ENCODE data around the gene LY6G6C.

The LY6G6C gene

GRCh38 chr6:31761343-31761742, 39.8 kb upstream of the LY6G6C start:
- no peaks in the 10 kb centered on the region for H3K9me3 ChIP-seq
- no peak for TF ChIP-seq CTCF (IDR thresholded peaks at IDR 0.05; ENCODE audit: low read depth, low read length)
- no peaks in the 10 kb centered on the region for H3K36me3 ChIP-seq
- no peaks in the 10 kb centered on the region for H3K4me1 ChIP-seq
- DNase-seq: no peak
- H3K27me3 ChIP-seq: no peaks in the 10 kb centered on the region
- H3K4me3 ChIP-seq (ENCODE audit: low read depth, low read length): no peak overlapping the region

GRCh38 chr6:31760790-31761189, 39.2 kb upstream of the LY6G6C start:
- TF ChIP-seq CTCF (IDR thresholded peaks at IDR 0.05; ENCODE audit: low read depth, low read length): no peak
- Histone ChIP-seq H3K4me3 (ENCODE audit: low read depth, low read length) (no peak overlapping the region), H3K4me1 (no peaks in the 10 kb centered on the region), H3K36me3 (no peaks in the 10 kb centered on the region), H3K27me3 (no peaks in the 10 kb centered on the region), H3K9me3 (no peaks in the 10 kb centered on the region)
- no peak for DNase-seq

GRCh38 chr6:31758281-31758680, 36.7 kb upstream of the LY6G6C start:
- no peaks in the 10 kb centered on the region for H3K36me3 ChIP-seq
- TF ChIP-seq CTCF (IDR thresholded peaks at IDR 0.05; ENCODE audit: low read depth, low read length): no peak
- no peaks in the 10 kb centered on the region for H3K27me3 ChIP-seq
- no peak overlapping the region for H3K4me3 ChIP-seq (ENCODE audit: low read depth, low read length)
- H3K4me1 ChIP-seq: no peaks in the 10 kb centered on the region
- no peak for DNase-seq
- no peaks in the 10 kb centered on the region for H3K9me3 ChIP-seq

GRCh38 chr6:31752739-31753319, 31.3 kb upstream of the LY6G6C start:
- no peaks in the 10 kb centered on the region for H3K4me1 ChIP-seq
- no peaks in the 10 kb centered on the region for H3K27me3 ChIP-seq
- DNase-seq: no peak
- H3K9me3 ChIP-seq: no peaks in the 10 kb centered on the region
- H3K4me3 ChIP-seq (ENCODE audit: low read depth, low read length): no peak overlapping the region
- H3K36me3 ChIP-seq: no peaks in the 10 kb centered on the region
- TF ChIP-seq CTCF (IDR thresholded peaks at IDR 0.05; ENCODE audit: low read depth, low read length): no peak

- no peak for TF ChIP-seq CTCF (IDR thresholded peaks at IDR 0.05; ENCODE audit: low read depth, low read length)
- DNase-seq: no peak
- no peaks in the 10 kb centered on the region for H3K27me3 ChIP-seq
- H3K36me3 ChIP-seq: no peaks in the 10 kb centered on the region; the same call in 1 of the 2 replicates
- H3K9me3 ChIP-seq: no peaks in the 10 kb centered on the region
- no peak overlapping the region for H3K4me3 ChIP-seq (ENCODE audit: low read depth, low read length)
- no peaks in the 10 kb centered on the region for H3K4me1 ChIP-seq
Measured at GRCh38 chr6:31750411-31751022, 29.0 kb upstream of the LY6G6C start.

- Histone ChIP-seq H3K4me1 (no peaks in the 10 kb centered on the region), H3K27me3 (no peaks in the 10 kb centered on the region), H3K9me3 (no peaks in the 10 kb centered on the region), H3K36me3 (no peaks in the 10 kb centered on the region; the same call in 1 of the 2 replicates), H3K4me3 (ENCODE audit: low read depth, low read length) (no peak overlapping the region)
- no peak for TF ChIP-seq CTCF (IDR thresholded peaks at IDR 0.05; ENCODE audit: low read depth, low read length)
- no peak for DNase-seq
Measured at GRCh38 chr6:31749301-31750036, 27.9 kb upstream of the LY6G6C start.
